GM19438 (cell line): Measurements from ENCODE around the gene EPS8.

ENCODE experiments used
- ATAC-seq: cut with Tn5 transposase; IDR thresholded peaks from one replicate; pipeline ENCODE4 v1.9.1; 2021; ENCODE audit warnings: low read depth; ENCODE audit not compliant: unreplicated experiment

EPS8 gene

GRCh38 chr12:15789220-15790171 is at the start of gene EPS8:
EPS8 (minus strand) TSS chr12:15789388; CDS start chr12:15682951, 106,437 bp downstream.
- ATAC-seq = peak; percentile 86

GRCh38 chr12:15837141-15837790 is 48.1 kb upstream of the EPS8 start:
- ATAC-seq = no peak

- no peak for ATAC-seq
These were observed 45.4 kb upstream of the EPS8 start for GRCh38 chr12:15834575-15834974.

GRCh38 chr12:15831315-15831978 is 42.3 kb upstream of the EPS8 start:
- no peak for ATAC-seq

- no peak for ATAC-seq
These were observed 41.4 kb upstream of the EPS8 start for GRCh38 chr12:15830538-15830937.

- no peak for ATAC-seq
These were observed 40.8 kb upstream of the EPS8 start for GRCh38 chr12:15829949-15830348.

- ATAC-seq = no peak
These were observed 40.1 kb upstream of the EPS8 start for GRCh38 chr12:15829255-15829654.

GRCh38 chr12:15827136-15827535 is 37.9 kb upstream of the EPS8 start:
- no peak for ATAC-seq

- no peak for ATAC-seq
These were observed 35.3 kb upstream of the EPS8 start for GRCh38 chr12:15824516-15824915.

GRCh38 chr12:15823360-15824128 is 34.4 kb upstream of the EPS8 start:
- no peak for ATAC-seq

GRCh38 chr12:15819644-15820437 is 30.7 kb upstream of the EPS8 start:
- no peak for ATAC-seq

GRCh38 chr12:15818418-15818817 is 29.2 kb upstream of the EPS8 start:
- no peak for ATAC-seq

GRCh38 chr12:15815730-15816129 is 26.5 kb upstream of the EPS8 start:
- no peak for ATAC-seq

- no peak for ATAC-seq
These were observed 22.3 kb upstream of the EPS8 start for GRCh38 chr12:15811214-15812127.

GRCh38 chr12:15808652-15809051 is 19.5 kb upstream of the EPS8 start:
- no peak for ATAC-seq

GRCh38 chr12:15808250-15808649 is 19.1 kb upstream of the EPS8 start:
- no peak for ATAC-seq

GRCh38 chr12:15806826-15807225 is 17.6 kb upstream of the EPS8 start:
- no peak for ATAC-seq
